LNCAP (cell line): ENCODE data around the gene MITF.

Source experiments
- CTCF ChIP-seq: fragments of 450-650 bp; IDR thresholded peaks from 2 replicates; pipeline ENCODE4 v1.5.1; 2017; ENCODE audit warnings: mild to moderate bottlenecking

Gene MITF

GRCh38 chr3:69817988-69818387 lies 78.7 kb downstream of the MITF start:
- TF ChIP-seq CTCF: no peak

GRCh38 chr3:69819282-69819681 lies 80.0 kb downstream of the MITF start:
- no peak for TF ChIP-seq CTCF

DNA sequence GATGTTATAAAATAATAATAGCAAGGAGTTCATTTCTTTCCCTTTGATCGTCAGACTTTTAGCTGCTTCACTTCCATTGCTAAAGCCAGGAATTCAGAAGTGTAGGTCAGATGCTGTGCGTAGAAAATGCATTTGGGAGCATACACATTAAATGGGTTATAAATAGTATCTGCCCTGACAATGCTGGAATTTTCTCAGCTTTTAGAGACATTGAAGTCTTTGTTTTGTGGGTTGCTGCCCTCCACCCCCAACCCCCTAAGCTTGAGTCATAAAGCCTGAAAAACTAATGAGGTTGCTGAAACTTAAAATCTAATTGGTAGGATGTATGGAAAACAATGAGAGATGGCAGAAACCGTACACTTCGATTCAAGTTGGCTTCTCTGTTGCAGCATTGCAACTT lies 81.9 kb downstream of the MITF start:
- TF ChIP-seq CTCF: no peak

DNA sequence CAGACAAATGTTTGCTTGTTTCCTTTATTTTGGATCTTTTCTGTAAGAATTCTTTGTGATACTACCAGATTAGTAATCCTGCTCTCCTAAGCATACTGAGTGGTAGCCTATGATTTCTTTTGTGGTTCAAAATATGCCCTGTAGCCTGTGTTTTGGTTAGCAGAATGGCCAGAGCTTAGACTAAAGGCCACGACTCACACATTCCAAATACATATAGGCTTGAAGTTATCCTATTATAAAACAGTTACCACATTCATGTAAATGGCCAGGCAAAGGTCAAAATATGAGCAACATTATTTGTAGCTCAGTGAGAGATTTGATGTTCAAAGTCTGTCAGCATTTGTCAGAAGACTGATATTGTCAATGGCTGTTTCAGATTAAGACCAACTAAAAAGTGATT lies 84.5 kb downstream of the MITF start:
- no peak for TF ChIP-seq CTCF

DNA sequence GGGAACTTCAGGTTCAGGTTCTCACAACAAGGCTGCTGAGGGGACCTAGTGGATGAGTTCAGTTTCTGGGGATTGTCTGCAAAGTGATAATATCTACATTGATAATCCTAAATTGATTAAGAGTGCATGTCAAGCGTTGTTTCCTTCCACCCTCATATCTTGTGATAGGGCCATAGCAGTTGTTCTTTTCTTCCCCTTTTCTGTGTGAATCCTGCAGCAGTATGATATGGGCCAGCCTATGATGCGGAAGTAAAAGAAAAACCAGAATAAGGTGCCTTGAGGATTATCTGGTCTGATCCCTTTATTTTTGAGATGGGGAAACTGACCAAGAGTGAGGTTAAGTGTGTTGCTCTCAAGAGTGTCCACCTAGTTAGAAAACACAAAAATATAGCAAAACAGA lies 86.2 kb downstream of the MITF start:
- no peak for TF ChIP-seq CTCF

- no peak for TF ChIP-seq CTCF
These were observed 87.9 kb downstream of the MITF start for GRCh38 chr3:69827127-69827526.

- no peak for TF ChIP-seq CTCF
These were observed 89.6 kb downstream of the MITF start for GRCh38 chr3:69828817-69829216.

DNA sequence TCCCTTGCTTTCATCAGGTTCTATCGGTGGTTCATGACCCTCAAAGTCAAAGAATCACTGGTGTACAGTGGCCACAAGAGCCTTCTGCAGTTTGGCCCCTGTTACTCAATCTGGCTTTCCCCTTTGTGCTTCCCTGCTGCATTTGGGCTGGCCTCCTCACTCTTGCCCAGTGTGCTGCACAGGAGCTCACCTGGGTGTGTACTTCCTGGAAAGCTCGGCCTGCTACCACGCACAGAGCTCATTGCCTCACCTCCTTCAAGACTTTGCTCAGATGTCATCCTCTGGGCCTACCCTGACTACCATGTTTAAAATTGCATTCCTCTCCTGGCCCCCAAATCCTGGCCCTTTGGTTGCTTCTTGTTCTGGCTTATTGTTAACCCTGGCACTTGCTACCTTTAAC lies 90.9 kb downstream of the MITF start:
- TF ChIP-seq CTCF: no peak
